ENCODE data around the gene NAT14.

DNA sequence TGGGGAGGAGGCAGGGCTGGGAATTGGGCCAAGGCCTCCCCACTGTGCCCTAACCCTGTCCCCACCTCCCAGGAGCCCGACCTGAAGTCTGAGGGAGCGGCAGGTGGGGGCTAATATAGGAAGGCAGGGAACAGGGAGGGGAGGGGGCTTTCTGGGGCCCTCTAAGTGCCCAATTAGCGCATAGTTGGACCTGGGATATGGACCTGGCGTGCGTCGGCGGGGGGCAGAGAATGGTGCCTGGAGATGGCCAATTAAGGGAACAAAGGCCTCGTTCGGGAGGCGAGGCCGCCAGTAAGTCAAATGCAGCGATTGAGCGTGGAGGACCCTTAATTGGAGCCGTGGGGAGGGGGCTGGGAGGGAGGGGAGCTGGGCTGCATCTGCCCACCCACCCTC lies 20.3 kb upstream of the NAT14 start, which contains the start of gene C19orf85:
- TF ChIP-seq, protein P1, sequence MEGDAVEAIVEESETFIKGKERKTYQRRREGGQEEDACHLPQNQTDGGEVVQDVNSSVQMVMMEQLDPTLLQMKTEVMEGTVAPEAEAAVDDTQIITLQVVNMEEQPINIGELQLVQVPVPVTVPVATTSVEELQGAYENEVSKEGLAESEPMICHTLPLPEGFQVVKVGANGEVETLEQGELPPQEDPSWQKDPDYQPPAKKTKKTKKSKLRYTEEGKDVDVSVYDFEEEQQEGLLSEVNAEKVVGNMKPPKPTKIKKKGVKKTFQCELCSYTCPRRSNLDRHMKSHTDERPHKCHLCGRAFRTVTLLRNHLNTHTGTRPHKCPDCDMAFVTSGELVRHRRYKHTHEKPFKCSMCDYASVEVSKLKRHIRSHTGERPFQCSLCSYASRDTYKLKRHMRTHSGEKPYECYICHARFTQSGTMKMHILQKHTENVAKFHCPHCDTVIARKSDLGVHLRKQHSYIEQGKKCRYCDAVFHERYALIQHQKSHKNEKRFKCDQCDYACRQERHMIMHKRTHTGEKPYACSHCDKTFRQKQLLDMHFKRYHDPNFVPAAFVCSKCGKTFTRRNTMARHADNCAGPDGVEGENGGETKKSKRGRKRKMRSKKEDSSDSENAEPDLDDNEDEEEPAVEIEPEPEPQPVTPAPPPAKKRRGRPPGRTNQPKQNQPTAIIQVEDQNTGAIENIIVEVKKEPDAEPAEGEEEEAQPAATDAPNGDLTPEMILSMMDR (conservative IDR thresholded peaks at IDR 0.05; ENCODE audit: low read depth, low read length) = no peak
- no peak for TF ChIP-seq EZH2 (IDR thresholded peaks at IDR 0.05; ENCODE audit: low read length, unreplicated experiment)

Measured in PC-3 (cell line).